ENCODE results near the gene EEF1AKMT2. TPM values are rescaled to one million over a fixed set of nuclear protein-coding genes. Genes with fewer than 3 reads are reported as not detected.

Gene EEF1AKMT2
- total RNA-seq, 1 experiment from 2014 or later = 18.4 TPM

- Histone ChIP-seq H3K9me3 (ENCODE audit: insufficient read depth, low read depth) (no peaks in the 10 kb centered on the region), H3K4me2 (no peak overlapping the region), H3K79me2 (ENCODE audit: low read depth) (peaks cover 25% of the 10 kb centered on the region), H3K36me3 (ENCODE audit: low read depth) (no peaks in the 10 kb centered on the region), H3K4me3 (no peak overlapping the region), H3K4me1 (replicated peaks; ENCODE audit: insufficient read depth) (peaks cover 8% of the 10 kb centered on the region; the same call in 1 of the 2 replicates), H2AFZ (no peak overlapping the region), H3K27ac (no peak overlapping the region), H3F3A (ENCODE audit: insufficient read depth, low read depth) (no peaks in the 10 kb centered on the region), H4K20me1 (ENCODE audit: insufficient read depth) (no peaks in the 10 kb centered on the region), H3K27me3 (ENCODE audit: insufficient read depth, low read depth) (no peaks in the 10 kb centered on the region), H3K9me2 (ENCODE audit: insufficient read depth) (no peaks in the 10 kb centered on the region)
- intact Hi-C loops (cut with micrococcal nuclease; ENCODE audit: unreplicated experiment) = no loop called here
- no peak for TF ChIP-seq CTCF (conservative IDR thresholded peaks at IDR 0.05)
- TF ChIP-seq EZH2 (IDR thresholded peaks at IDR 0.05; ENCODE audit: low read depth) = no peak
- no TSS peak for BruUV-seq (replicated peaks)
- POLR2A ChIA-PET (ENCODE audit: unreplicated experiment) = no interaction called here
- CTCF ChIA-PET = no interaction called here
- no peak for DNase-seq
Observed at GRCh38 chr10:124799211-124799610, 7.5 kb upstream of the EEF1AKMT2 start.

- Histone ChIP-seq H3K9me3 (ENCODE audit: insufficient read depth, low read depth) (no peaks in the 10 kb centered on the region), H3K79me2 (ENCODE audit: low read depth) (peaks cover 23% of the 10 kb centered on the region), H3K36me3 (ENCODE audit: low read depth) (no peaks in the 10 kb centered on the region), H3K27ac (no peak overlapping the region), H4K20me1 (ENCODE audit: insufficient read depth) (no peaks in the 10 kb centered on the region), H3K9me2 (ENCODE audit: insufficient read depth) (no peaks in the 10 kb centered on the region), H3K4me3 (no peak overlapping the region), H3K4me2 (no peak overlapping the region), H3K27me3 (ENCODE audit: insufficient read depth, low read depth) (no peaks in the 10 kb centered on the region), H3F3A (ENCODE audit: insufficient read depth, low read depth) (no peaks in the 10 kb centered on the region), H2AFZ (no peak overlapping the region), H3K4me1 (replicated peaks; ENCODE audit: insufficient read depth) (peaks cover 8% of the 10 kb centered on the region; the same call in 1 of the 2 replicates)
- POLR2A ChIA-PET (ENCODE audit: unreplicated experiment) = no interaction called here
- TF ChIP-seq EZH2 (IDR thresholded peaks at IDR 0.05; ENCODE audit: low read depth) (no peak), CTCF (conservative IDR thresholded peaks at IDR 0.05) (no peak)
- intact Hi-C loops (cut with micrococcal nuclease; ENCODE audit: unreplicated experiment) = no loop called here
- CTCF ChIA-PET = no interaction called here
- BruUV-seq (replicated peaks) = no TSS peak
- no peak for DNase-seq
Observed at GRCh38 chr10:124798781-124799180, 7.1 kb upstream of the EEF1AKMT2 start.

GRCh38 chr10:124798364-124798763, 6.7 kb upstream of the EEF1AKMT2 start:
- H3K4me2 ChIP-seq = no peak overlapping the region
- POLR2A ChIA-PET (ENCODE audit: unreplicated experiment) = no interaction called here
- CTCF ChIA-PET = no interaction called here

More at GRCh38 chr10:124798364-124798763, 6.7 kb upstream of the EEF1AKMT2 start:
- peaks cover 8% of the 10 kb centered on the region; the same call in 1 of the 2 replicates for H3K4me1 ChIP-seq (replicated peaks; ENCODE audit: insufficient read depth)
- H3F3A ChIP-seq (ENCODE audit: insufficient read depth, low read depth) = no peaks in the 10 kb centered on the region
- no peak overlapping the region for H2AFZ ChIP-seq
- H3K79me2 ChIP-seq (ENCODE audit: low read depth) = peaks cover 18% of the 10 kb centered on the region
- H3K27me3 ChIP-seq (ENCODE audit: insufficient read depth, low read depth) = no peaks in the 10 kb centered on the region
- no peaks in the 10 kb centered on the region for H4K20me1 ChIP-seq (ENCODE audit: insufficient read depth)
- H3K9me3 ChIP-seq (ENCODE audit: insufficient read depth, low read depth) = no peaks in the 10 kb centered on the region
- TF ChIP-seq CTCF (conservative IDR thresholded peaks at IDR 0.05) (no peak), EZH2 (IDR thresholded peaks at IDR 0.05; ENCODE audit: low read depth) (no peak)
- DNase-seq = no peak
- no peaks in the 10 kb centered on the region for H3K9me2 ChIP-seq (ENCODE audit: insufficient read depth)
- H3K36me3 ChIP-seq (ENCODE audit: low read depth) = no peaks in the 10 kb centered on the region
- no peak overlapping the region for H3K27ac ChIP-seq
- H3K4me3 ChIP-seq = no peak overlapping the region
- BruUV-seq (replicated peaks) = no TSS peak
- intact Hi-C loops (cut with micrococcal nuclease; ENCODE audit: unreplicated experiment) = no loop called here

Measured in PC-9 (cell line).